Endodermal cell (in vitro differentiated cells): Measurements from ENCODE around the gene SORCS2. TPM values are rescaled to one million over a fixed set of nuclear protein-coding genes. Genes with fewer than 3 reads are reported as not detected.

Source experiments
- DNase-seq: peaks from one replicate; pipeline ENCODE4 v3.0.0-alpha.2; 2017
- H3K27ac ChIP-seq: 2 replicates; pipeline ENCODE4 v1.5.1; 2013; ENCODE audit warnings: mild to moderate bottlenecking, low read depth, low read length, moderate library complexity
- H3K27me3 ChIP-seq: 2 replicates; pipeline ENCODE4 v1.6.1; 2013; ENCODE audit warnings: mild to moderate bottlenecking, low read length, moderate library complexity; ENCODE audit not compliant: insufficient read depth, control insufficient read depth, poor library complexity, severe bottlenecking
- H3K36me3 ChIP-seq: 2 replicates; pipeline ENCODE4 v1.7.0; 2013; ENCODE audit warnings: mild to moderate bottlenecking, low read length, moderate library complexity; ENCODE audit not compliant: control insufficient read depth, insufficient read depth
- H3K4me1 ChIP-seq: one replicate; pipeline ENCODE4 v1.7.0; 2013; ENCODE audit warnings: low read length; ENCODE audit not compliant: control insufficient read depth, insufficient read depth
- H3K4me3 ChIP-seq: 2 replicates; pipeline ENCODE4 v1.5.1; 2013; ENCODE audit warnings: mild to moderate bottlenecking, low read length, moderate library complexity
- H3K9ac ChIP-seq: 2 replicates; pipeline ENCODE4 v1.6.1; 2013; ENCODE audit warnings: mild to moderate bottlenecking, low read length, moderate library complexity; ENCODE audit not compliant: poor library complexity, severe bottlenecking; ENCODE audit errors: extremely low read depth
- H3K9me3 ChIP-seq: 2 replicates; pipeline ENCODE4 v1.6.1; 2013; ENCODE audit warnings: mild to moderate bottlenecking, low read length, moderate library complexity; ENCODE audit not compliant: control insufficient read depth
- H3K27ac Mint-ChIP-seq: 2 replicates; pipeline ENCODE4 v1.8.0; 2020; ENCODE audit warnings: mixed read lengths
- H3K27me3 Mint-ChIP-seq: 2 replicates; pipeline ENCODE4 v1.8.0; 2021; ENCODE audit warnings: mild to moderate bottlenecking, mixed read lengths; ENCODE audit not compliant: insufficient read depth
- H3K36me3 Mint-ChIP-seq: 2 replicates; pipeline ENCODE4 v1.8.0; 2020; ENCODE audit warnings: low read depth, mixed read lengths
- H3K4me1 Mint-ChIP-seq: 2 replicates; pipeline ENCODE4 v1.8.0; 2020; ENCODE audit warnings: mixed read lengths
- H3K4me3 Mint-ChIP-seq: 2 replicates; pipeline ENCODE4 v1.8.0; 2020; ENCODE audit warnings: mild to moderate bottlenecking, moderate library complexity, mixed read lengths
- H3K9me3 Mint-ChIP-seq: 2 replicates; pipeline ENCODE4 v1.8.0; 2020; ENCODE audit warnings: mild to moderate bottlenecking, mixed read lengths
- WGBS, 2 experiments: methylation state at CpG; one replicate each; pipeline versions ENCODE4 v1.1.5 to v1.1.7; 2013; ENCODE audit warnings: missing lambda C conversion rate in 2 of 2, mixed read lengths in 1 of 2; ENCODE audit not compliant: insufficient coverage in 1 of 2, insufficient read length in 1 of 2; 5-methylcytosine and 5-hydroxymethylcytosine counted together
- total RNA-seq, 2 donors: library from RNA; stranded (reverse); fragmentation: NEBNext Ultra II Directional in 1 of 2; extraction: Animal tissue kit (Norgen Biotek cat#: 25700) in 1 of 2; gene quantifications; 2 replicates in 1 of 2; 3 replicates in 1 of 2; pipeline ENCODE4 v1.2.1, GENCODE V29; 2021
- TF ChIP-seq, protein P1 (sequence below): fragments of 200-600 bp; sonication (generic); conservative IDR thresholded peaks from 2 replicates; pipeline ENCODE4 v1.5.0; 2021; ENCODE audit warnings: antibody characterized with exemption, mild to moderate bottlenecking

Gene SORCS2
- total RNA-seq, 2 donors from 2014 or later: 1.4 to 1.9 TPM

DNA sequence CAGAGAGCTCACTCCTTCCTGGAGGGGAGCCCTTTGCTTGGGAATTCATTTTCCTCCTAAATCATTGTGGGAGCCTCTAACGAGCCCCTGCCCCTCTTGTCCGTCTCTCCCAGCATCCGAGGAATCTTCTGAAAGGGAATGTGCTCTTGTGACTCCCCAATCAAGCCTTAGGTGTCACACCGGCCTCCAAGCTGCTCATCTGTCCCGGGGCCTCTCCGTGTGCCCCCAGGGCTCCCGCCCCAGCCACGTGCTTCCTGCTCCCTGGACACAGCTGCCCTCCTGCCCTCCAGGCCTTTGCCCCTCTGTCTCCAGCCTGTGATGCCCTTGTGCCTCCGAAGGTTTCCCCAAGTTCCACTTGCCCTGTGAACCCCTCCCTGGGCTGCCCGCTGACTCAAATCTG, 507.5 kb downstream of the SORCS2 start:
- no peaks in the 10 kb centered on the region for H3K36me3 ChIP-seq
- no peak overlapping the region for H3K4me3 ChIP-seq
- no peaks in the 10 kb centered on the region for H3K4me1 Mint-ChIP-seq
- no peak overlapping the region for H3K9ac ChIP-seq
- H3K27ac Mint-ChIP-seq: no peak overlapping the region
- H3K36me3 Mint-ChIP-seq: no peaks in the 10 kb centered on the region
- no peaks in the 10 kb centered on the region for H3K27me3 ChIP-seq
- no peak for DNase-seq
- H3K4me3 Mint-ChIP-seq: no peak overlapping the region
- H3K9me3 ChIP-seq: no peaks in the 10 kb centered on the region
- H3K27me3 Mint-ChIP-seq: peaks cover 2% of the 10 kb centered on the region
- no peaks in the 10 kb centered on the region for H3K9me3 Mint-ChIP-seq
- TF ChIP-seq, protein P1, sequence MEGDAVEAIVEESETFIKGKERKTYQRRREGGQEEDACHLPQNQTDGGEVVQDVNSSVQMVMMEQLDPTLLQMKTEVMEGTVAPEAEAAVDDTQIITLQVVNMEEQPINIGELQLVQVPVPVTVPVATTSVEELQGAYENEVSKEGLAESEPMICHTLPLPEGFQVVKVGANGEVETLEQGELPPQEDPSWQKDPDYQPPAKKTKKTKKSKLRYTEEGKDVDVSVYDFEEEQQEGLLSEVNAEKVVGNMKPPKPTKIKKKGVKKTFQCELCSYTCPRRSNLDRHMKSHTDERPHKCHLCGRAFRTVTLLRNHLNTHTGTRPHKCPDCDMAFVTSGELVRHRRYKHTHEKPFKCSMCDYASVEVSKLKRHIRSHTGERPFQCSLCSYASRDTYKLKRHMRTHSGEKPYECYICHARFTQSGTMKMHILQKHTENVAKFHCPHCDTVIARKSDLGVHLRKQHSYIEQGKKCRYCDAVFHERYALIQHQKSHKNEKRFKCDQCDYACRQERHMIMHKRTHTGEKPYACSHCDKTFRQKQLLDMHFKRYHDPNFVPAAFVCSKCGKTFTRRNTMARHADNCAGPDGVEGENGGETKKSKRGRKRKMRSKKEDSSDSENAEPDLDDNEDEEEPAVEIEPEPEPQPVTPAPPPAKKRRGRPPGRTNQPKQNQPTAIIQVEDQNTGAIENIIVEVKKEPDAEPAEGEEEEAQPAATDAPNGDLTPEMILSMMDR: no peak
- no peaks in the 10 kb centered on the region for H3K4me1 ChIP-seq
- 86 to 91% methylated on average over 9 to 10 of the region's 10 CpGs for WGBS, 2 experiments
- H3K27ac ChIP-seq: no peak overlapping the region

DNA sequence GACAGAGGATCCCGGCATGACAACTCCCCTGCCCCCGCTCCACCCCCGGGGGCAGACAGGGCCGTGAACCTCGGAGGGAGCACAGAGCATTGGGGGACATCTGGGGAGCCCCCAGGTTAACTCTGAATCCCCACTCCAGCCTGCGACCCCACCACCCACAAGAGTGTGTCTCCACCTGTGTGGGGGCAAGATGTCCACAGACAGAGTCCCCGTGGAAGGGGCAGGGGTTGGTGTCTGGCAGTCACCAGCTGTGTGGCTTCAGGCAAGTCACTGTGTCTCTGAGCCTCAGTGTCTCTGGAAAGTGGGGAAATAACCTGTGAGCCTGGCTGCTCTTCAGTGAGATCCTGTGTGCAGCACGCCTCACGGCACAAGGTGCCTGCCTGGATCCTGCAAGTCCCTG, 508.3 kb downstream of the SORCS2 start:
- H3K4me1 ChIP-seq: no peaks in the 10 kb centered on the region
- DNase-seq: no peak
- Mint-ChIP-seq H3K4me1 (no peaks in the 10 kb centered on the region), H3K4me3 (no peak overlapping the region), H3K36me3 (no peaks in the 10 kb centered on the region), H3K9me3 (no peaks in the 10 kb centered on the region), H3K27ac (no peak overlapping the region), H3K27me3 (peaks cover 2% of the 10 kb centered on the region)
- TF ChIP-seq, protein P1: no peak
- no peak overlapping the region for H3K4me3 ChIP-seq
- H3K9me3 ChIP-seq: no peaks in the 10 kb centered on the region
- no peaks in the 10 kb centered on the region for H3K27me3 ChIP-seq
- H3K27ac ChIP-seq: no peak overlapping the region
- H3K36me3 ChIP-seq: no peaks in the 10 kb centered on the region
- WGBS, 2 experiments: 82% methylated on average over 7 to 9 of the region's 9 CpGs
- H3K9ac ChIP-seq: no peak overlapping the region

DNA sequence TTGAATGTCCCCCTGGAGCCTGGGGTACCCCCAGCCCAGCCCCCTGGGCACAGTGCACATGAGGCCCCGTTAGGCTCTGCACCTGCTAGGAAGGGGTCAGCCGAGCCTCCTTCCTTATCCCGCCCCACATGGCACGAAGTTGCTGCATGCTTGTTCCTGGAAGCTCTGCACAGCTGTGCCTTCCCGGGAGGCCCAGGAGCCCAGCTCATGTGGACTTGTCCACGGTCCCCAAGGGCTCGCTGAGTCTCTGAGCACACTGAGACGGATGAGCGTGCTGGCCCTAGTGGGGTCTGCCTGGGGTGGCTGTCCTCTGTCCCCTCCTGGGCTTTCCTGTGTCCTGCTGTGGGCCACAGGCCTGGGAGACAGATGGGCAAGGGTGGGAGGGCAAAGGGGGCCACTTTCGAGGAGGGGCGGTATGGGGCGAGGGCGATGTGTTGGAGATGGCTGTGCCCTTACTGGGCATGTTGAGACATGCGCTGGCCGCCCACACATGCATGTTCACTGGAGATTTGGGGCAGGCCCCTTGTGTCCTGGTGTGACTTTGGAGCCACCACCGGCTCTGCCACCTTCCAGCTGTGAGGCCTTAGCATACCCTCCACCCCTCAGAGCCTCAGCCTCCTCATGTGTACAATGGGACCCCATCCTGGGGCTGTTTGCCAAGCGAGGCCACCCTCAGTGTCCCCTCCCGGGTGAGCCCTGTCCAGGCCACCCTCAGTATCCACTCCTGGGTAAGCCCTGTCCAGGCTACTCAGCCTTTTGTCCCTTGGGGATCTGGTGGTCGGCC, 509.7 kb downstream of the SORCS2 start:
- H3K9me3 ChIP-seq: no peaks in the 10 kb centered on the region
- TF ChIP-seq, protein P1: no peak
- H3K4me3 Mint-ChIP-seq: no peak overlapping the region
- no peaks in the 10 kb centered on the region for H3K27me3 Mint-ChIP-seq
- no peak overlapping the region for H3K4me3 ChIP-seq
- no peaks in the 10 kb centered on the region for H3K4me1 ChIP-seq
- H3K9me3 Mint-ChIP-seq: no peaks in the 10 kb centered on the region
- no peaks in the 10 kb centered on the region for H3K27me3 ChIP-seq
- H3K36me3 ChIP-seq: no peaks in the 10 kb centered on the region
- no peaks in the 10 kb centered on the region for H3K36me3 Mint-ChIP-seq
- H3K27ac Mint-ChIP-seq: no peak overlapping the region
- WGBS, 2 experiments: 92% methylated on average over 13 to 19 of the region's 19 CpGs
- no peak for DNase-seq
- no peak overlapping the region for H3K9ac ChIP-seq
- no peaks in the 10 kb centered on the region for H3K4me1 Mint-ChIP-seq
- H3K27ac ChIP-seq: no peak overlapping the region
